Stomach (tissue), 4 donors: ENCODE results near the gene KAT2A.

ENCODE experiments used
- CTCF ChIP-seq, 7 experiments: fragments of 450-650 bp in 4 of 7; fragments of 200-600 bp in 3 of 7; sonication (generic) in 3 of 7; IDR thresholded peaks; one replicate each; pipeline ENCODE4 v1.5.1; 2016 to 2019; ENCODE audit warnings: antibody characterized with exemption in 7 of 7, control low read depth in 2 of 7, mild to moderate bottlenecking in 1 of 7
- EP300 ChIP-seq: sonication (generic); formaldehyde crosslinking; IDR thresholded peaks from one replicate; pipeline ENCODE4 v1.6.1; 2017; ENCODE audit warnings: antibody characterized with exemption
- POLR2A ChIP-seq, 4 donors: fragments of 450-650 bp; IDR thresholded peaks; one replicate each; pipeline ENCODE4 v1.6.1; 2016; ENCODE audit warnings: antibody characterized with exemption in 4 of 4, control low read depth in 2 of 4, mild to moderate bottlenecking in 1 of 4, moderate library complexity in 1 of 4

GRCh38 chr17:42127414-42127813 is 6.2 kb upstream of the KAT2A start:
- TF ChIP-seq CTCF (IDR thresholded peaks at IDR 0.05) (no peak), POLR2A (IDR thresholded peaks at IDR 0.05) (no peak), EP300 (no peak)
